KMS-11 (cell line): ENCODE measurements around the gene SMIM43.
"Not testable (repeated sequence)": the region's sequence is repeated elsewhere in the genome, so short reads cannot be mapped to it uniquely, and the experiment has no call there.

Experiments
- H2AFZ ChIP-seq: fragments of 200-600 bp; sonication (generic); 2 replicates; pipeline ENCODE4 v1.6.1; 2016; ENCODE audit warnings: antibody characterized with exemption, mixed run types, low read depth
- H3K27ac ChIP-seq: fragments of 200-600 bp; sonication (generic); 2 replicates; pipeline ENCODE4 v1.6.1; 2016; ENCODE audit warnings: mild to moderate bottlenecking, mixed run types
- H3K27me3 ChIP-seq: fragments of 200-600 bp; sonication (generic); 2 replicates; pipeline ENCODE4 v1.6.1; 2017; ENCODE audit warnings: mild to moderate bottlenecking, low read depth, mixed run types, moderate library complexity; ENCODE audit not compliant: insufficient read depth
- H3K36me3 ChIP-seq: fragments of 200-600 bp; sonication (generic); 2 replicates; pipeline ENCODE4 v1.6.1; 2017; ENCODE audit warnings: mild to moderate bottlenecking, mixed run types; ENCODE audit not compliant: insufficient read depth
- H3K4me1 ChIP-seq: fragments of 200-600 bp; sonication (generic); 2 replicates; pipeline ENCODE4 v1.6.1; 2016; ENCODE audit warnings: mild to moderate bottlenecking, low read depth, mixed run types; ENCODE audit not compliant: poor library complexity, severe bottlenecking
- H3K4me2 ChIP-seq: fragments of 200-600 bp; sonication (generic); 2 replicates; pipeline ENCODE4 v1.7.0; 2016; ENCODE audit warnings: mild to moderate bottlenecking, mixed run types
- H3K4me3 ChIP-seq: fragments of 200-600 bp; sonication (generic); IDR thresholded peaks from 2 replicates; pipeline ENCODE4 v1.6.1; 2017; ENCODE audit warnings: low read depth, low read length, mixed read lengths; ENCODE audit not compliant: insufficient read depth
- H3K79me2 ChIP-seq: fragments of 200-600 bp; sonication (generic); 2 replicates; pipeline ENCODE4 v1.6.1; 2016; ENCODE audit warnings: low read depth, mixed run types; ENCODE audit not compliant: insufficient read depth
- H3K9ac ChIP-seq: fragments of 200-600 bp; sonication (generic); 2 replicates; pipeline ENCODE4 v1.6.1; 2016; ENCODE audit warnings: mild to moderate bottlenecking, mixed run types
- H4K20me1 ChIP-seq: fragments of 200-600 bp; sonication (generic); 2 replicates; pipeline ENCODE4 v1.6.1; 2016; ENCODE audit warnings: mild to moderate bottlenecking, mixed run types; ENCODE audit not compliant: insufficient read depth
- TF ChIP-seq, protein P1 (sequence below): fragments of 200-600 bp; sonication (generic); conservative IDR thresholded peaks from 2 replicates; pipeline ENCODE4 v1.6.1; 2017; ENCODE audit warnings: low read depth, mild to moderate bottlenecking, antibody characterized with exemption, low read length, moderate library complexity, mixed read lengths

Gene SMIM43

DNA sequence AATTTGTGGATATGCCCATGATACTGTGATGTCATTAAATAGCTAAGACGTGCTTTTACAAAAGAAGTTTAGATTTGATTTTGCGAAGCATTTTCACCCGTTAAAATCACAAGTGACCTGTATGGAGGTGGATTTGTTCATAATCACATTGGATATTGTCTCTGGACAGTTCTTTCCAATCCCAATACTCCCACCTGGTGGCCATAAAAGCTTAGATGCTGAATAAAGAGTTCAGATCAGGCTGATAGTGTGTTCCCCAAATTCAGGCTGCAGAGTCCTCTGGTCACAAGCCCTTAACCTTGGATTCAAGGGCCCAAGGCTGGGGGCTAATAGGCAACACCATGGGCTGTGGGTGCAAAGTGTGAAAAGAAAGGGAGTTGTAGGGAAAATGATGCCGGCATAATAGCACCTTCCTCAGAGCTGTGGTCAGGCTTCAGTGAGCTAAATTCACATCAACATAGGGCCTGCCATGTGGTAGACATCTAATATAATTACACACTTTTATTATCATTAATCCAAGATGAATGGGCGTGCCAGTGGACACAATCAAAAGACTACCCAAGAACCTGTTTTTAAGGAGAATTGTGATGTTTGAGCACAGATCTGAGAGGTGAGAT lies 28.1 kb downstream of the SMIM43 start:
- H3K4me3 ChIP-seq, result no peak overlapping the region
- H2AFZ ChIP-seq, result no peak overlapping the region
- H4K20me1 ChIP-seq, result no peaks in the 10 kb centered on the region
- H3K27me3 ChIP-seq, result no peaks in the 10 kb centered on the region
- H3K79me2 ChIP-seq, result no peaks in the 10 kb centered on the region
- H3K4me1 ChIP-seq, result no peaks in the 10 kb centered on the region
- H3K9ac ChIP-seq, result no peak overlapping the region
- H3K4me2 ChIP-seq, result no peak overlapping the region
- no peak overlapping the region for H3K27ac ChIP-seq
- no peaks in the 10 kb centered on the region for H3K36me3 ChIP-seq
- TF ChIP-seq, protein P1, sequence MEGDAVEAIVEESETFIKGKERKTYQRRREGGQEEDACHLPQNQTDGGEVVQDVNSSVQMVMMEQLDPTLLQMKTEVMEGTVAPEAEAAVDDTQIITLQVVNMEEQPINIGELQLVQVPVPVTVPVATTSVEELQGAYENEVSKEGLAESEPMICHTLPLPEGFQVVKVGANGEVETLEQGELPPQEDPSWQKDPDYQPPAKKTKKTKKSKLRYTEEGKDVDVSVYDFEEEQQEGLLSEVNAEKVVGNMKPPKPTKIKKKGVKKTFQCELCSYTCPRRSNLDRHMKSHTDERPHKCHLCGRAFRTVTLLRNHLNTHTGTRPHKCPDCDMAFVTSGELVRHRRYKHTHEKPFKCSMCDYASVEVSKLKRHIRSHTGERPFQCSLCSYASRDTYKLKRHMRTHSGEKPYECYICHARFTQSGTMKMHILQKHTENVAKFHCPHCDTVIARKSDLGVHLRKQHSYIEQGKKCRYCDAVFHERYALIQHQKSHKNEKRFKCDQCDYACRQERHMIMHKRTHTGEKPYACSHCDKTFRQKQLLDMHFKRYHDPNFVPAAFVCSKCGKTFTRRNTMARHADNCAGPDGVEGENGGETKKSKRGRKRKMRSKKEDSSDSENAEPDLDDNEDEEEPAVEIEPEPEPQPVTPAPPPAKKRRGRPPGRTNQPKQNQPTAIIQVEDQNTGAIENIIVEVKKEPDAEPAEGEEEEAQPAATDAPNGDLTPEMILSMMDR, result peak; percentile 72

DNA sequence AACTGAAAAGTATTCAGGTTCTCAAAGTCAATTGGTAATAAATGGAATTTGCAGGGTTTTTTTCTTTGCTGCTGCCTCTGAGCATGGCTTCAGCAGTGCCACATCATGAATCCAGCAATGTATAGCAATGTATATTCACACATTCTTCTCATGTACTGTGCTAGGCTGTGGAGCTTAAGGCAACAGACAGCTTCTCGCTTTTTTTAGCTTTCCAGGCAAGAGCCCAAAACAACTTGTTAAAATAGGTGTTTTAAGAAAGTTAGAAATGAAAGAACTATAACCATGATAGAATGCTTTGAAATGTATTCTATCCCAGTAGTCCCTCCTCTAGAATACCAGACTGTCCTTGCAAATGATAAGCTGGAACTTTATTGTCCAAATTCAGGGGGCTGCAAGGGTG lies 30.4 kb downstream of the SMIM43 start:
- H4K20me1 ChIP-seq, result no peaks in the 10 kb centered on the region
- no peak overlapping the region for H2AFZ ChIP-seq
- no peak overlapping the region for H3K9ac ChIP-seq
- H3K4me1 ChIP-seq, result no peaks in the 10 kb centered on the region
- TF ChIP-seq, protein P1, result no peak
- H3K79me2 ChIP-seq, result no peaks in the 10 kb centered on the region
- no peaks in the 10 kb centered on the region for H3K36me3 ChIP-seq
- no peaks in the 10 kb centered on the region for H3K27me3 ChIP-seq
- H3K4me2 ChIP-seq, result no peak overlapping the region
- no peak overlapping the region for H3K4me3 ChIP-seq
- H3K27ac ChIP-seq, result no peak overlapping the region

DNA sequence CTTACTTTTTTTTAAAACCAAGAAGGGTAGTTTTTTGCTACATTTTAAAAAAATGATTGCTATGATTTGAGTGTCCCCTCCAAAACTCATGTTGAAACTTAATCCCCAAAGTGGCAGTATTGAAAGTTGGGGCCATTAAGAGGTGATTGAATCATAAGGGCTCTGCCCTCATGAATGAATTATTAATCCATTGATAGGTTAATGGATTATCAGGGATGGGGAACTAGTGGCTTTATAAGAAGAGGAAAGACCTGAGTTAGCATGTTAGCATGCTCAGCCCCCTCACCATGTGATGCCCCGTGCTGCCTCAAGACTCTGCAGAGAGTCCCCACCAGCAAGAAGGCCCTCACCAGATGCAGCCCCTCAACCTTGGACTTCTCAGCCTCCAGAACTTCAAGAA lies 31.0 kb downstream of the SMIM43 start:
- no peak overlapping the region for H2AFZ ChIP-seq
- H3K9ac ChIP-seq, result no peak overlapping the region
- H4K20me1 ChIP-seq, result no peaks in the 10 kb centered on the region
- no peak overlapping the region for H3K4me3 ChIP-seq
- TF ChIP-seq, protein P1, result no peak
- H3K4me1 ChIP-seq, result no peaks in the 10 kb centered on the region
- H3K79me2 ChIP-seq, result no peaks in the 10 kb centered on the region
- no peak overlapping the region for H3K4me2 ChIP-seq
- no peak overlapping the region for H3K27ac ChIP-seq
- no peaks in the 10 kb centered on the region for H3K27me3 ChIP-seq
- H3K36me3 ChIP-seq, result no peaks in the 10 kb centered on the region

DNA sequence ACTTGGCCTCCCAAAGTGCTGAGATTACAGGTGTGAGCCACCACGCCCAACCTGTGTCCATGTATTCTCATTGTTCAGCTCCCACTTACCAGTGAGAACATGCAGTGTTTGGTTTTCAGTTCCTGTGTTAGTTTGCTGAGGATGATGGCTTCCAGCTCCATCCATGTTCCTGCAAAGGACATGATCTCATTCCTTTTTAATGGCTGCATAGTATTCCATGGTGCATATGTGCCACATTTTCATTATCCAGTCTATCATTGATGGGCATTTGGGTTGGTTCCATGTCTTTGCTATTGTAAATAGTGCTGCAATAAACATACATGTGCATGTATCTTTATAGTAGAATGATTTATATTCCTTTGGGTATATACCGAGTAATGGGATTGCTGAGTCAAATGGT lies 35.2 kb downstream of the SMIM43 start:
- not testable (repeated sequence) for H3K4me2 ChIP-seq, H3K27me3 ChIP-seq, H3K79me2 ChIP-seq, H3K9ac ChIP-seq, H3K27ac ChIP-seq, H3K4me1 ChIP-seq, H4K20me1 ChIP-seq, H3K4me3 ChIP-seq, H2AFZ ChIP-seq, H3K36me3 ChIP-seq

DNA sequence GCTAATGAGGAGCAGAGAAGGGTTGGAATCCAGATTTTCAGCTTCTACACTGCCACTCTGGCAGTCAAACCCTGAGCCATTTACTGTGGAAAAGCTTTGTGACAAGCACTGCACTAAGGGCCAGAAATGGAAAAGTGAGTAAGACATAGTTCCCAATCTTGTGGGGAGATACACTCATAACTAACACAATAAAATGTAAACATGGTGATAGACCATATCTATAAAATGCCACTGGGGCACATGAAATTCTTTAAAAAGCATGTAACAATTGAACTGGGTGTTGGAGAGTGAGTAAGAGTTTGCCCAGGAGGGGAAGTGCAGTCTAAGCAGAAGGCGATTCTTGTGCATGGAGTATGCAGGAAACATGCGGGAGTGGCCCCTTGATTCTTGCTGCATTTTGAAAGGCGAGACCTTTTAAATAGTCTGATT lies 36.2 kb downstream of the SMIM43 start:
- H3K27me3 ChIP-seq, result no peaks in the 10 kb centered on the region
- peaks cover 7% of the 10 kb centered on the region for H3K4me1 ChIP-seq
- no peaks in the 10 kb centered on the region for H4K20me1 ChIP-seq
- no peaks in the 10 kb centered on the region for H3K79me2 ChIP-seq
- H3K4me3 ChIP-seq, result no peak overlapping the region
- no peak overlapping the region for H2AFZ ChIP-seq
- H3K27ac ChIP-seq, result no peak overlapping the region
- H3K9ac ChIP-seq, result no peak overlapping the region
- TF ChIP-seq, protein P1, result no peak
- no peaks in the 10 kb centered on the region for H3K36me3 ChIP-seq
- no peak overlapping the region for H3K4me2 ChIP-seq
